ENCODE measurements around the gene TNS3.

TNS3 gene

DNA sequence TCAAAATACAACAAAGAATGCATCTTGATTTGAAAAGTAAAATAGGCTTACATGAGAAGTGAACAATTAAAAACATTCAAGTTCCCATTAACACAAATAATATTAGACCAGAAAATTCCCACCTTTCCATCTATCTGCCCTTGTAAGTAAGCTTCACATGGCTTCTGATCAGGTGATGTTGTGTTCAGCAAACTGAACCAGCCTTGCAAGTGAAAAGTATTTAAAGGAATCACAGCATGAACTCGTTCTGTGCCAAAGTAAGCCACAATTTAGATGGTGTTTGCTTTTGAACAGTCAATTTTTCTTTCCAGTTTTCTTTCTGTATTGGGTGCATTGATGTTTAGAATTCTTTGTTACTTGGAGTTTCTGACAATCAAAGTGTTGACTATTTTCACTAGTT, 347.9 kb downstream of the TNS3 start:
- no peak for DNase-seq

DNA sequence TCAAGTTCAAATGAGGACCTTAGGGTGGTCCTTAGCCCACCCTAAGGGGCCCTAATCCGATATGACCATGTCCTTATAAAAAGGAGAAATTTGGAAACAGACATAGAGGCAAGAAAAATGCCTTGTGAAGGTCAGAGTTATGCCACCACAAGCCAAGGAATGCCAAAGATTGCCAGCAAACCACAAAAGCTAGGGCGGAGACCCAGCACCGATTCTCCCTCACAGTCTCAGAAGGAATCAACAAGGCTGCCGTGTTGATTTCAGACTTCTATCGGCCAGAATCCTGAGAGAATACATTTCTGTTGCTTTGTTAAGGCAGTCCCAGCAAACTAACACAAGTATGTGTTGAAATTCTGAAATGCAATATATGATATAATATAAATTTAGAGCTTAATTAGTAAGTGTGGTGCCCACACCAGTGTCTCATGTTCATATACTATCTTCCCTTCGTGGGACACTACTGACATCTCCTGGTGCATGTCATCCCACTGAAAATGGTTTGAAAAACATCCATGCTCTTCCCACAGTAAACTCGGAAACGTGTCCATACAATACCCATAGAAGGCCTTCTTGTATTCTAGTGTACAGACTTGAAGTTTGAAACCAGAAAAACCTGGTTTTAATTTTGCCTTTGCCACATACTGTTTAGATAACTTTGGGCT, 349.0 kb downstream of the TNS3 start:
- no peak for DNase-seq

DNA sequence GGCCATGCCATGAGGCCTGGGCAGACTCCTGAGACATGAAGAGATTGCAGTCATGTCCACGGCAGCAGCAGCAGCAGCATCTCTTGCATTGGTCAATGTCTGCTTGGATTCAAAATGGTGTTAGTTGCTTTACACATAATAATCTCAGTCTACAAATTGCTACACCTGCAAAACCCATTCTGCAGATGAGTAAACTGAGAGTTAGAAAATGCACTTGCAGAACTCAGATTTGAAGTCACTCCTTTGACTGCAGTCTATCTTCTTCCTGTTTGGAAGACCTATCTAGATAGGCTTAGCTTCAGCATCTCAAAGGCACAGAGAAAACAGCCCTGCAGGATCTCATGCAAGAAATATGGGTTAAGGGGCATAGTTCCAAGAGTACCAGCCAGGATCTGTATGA, 350.3 kb downstream of the TNS3 start:
- DNase-seq, result no peak

DNA sequence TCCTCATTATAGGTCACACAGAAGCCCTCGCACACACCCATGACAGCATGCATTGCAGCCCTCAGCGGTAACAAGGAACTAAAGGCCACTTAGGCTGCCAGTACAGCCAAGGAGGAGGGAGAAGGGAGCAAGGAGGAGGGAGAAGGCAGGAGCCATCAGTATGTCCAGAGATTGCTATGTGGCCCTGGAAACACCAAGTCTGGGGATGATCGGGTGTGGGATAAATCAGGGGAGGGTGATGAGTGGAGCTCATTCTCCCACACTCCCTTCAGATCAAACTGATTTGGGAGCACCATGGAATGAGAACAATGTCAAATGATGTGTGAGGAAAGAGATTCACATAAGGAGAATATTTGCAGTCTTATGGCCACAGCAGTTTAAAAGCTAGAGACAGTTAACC, 350.9 kb downstream of the TNS3 start:
- no peak for DNase-seq

DNA sequence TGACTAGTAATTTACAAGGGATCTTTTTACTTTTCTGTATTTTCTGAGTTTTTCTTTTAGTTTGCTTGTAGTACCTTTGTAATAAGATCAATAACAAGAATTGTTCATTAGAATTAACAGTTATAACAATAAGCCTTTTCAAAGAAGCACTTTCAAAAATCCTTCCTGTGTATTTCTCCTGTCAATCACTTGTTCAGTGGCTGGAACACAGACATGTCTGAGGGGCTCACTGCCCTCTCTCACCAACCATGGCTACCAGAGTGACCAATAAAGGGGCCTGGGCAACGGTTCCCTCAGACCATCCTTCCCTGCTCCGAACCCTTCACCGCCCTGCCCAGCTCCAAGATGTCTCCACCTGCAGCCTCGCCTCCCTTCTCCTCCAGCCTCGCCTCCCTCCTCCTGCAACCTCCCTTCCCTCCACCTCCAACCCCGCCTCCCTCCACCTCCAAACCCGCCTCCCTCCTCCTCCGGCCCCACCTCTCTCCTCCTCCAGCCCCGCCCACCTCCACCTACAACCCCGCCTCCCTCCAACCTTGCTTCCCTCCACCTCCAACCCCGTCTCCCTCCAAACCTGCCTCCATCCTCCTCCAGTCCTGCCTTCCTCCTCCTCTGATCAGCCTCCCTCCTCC, 353.4 kb downstream of the TNS3 start:
- no peak for DNase-seq

DNA sequence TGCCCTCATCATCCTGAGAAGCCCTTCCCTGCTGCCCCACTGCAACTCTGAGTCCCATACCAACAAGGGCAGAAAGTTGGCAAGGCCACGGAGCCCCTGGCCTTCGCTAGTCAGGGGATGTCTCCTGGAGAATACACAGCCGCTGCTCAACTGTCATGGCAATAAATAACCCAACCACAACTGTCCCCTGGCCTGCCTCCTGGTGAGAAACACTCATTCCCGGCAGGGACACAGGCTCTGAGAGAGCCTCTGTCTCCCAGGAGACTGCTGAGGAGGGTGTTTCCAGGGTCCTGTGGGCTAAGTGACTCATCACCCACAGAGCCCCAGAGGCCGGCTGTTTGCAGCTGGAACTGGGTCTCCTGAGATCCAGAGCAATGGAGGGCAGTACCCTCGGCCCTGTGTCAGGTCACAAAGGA, 354.1 kb downstream of the TNS3 start:
- DNase-seq, result no peak

DNA sequence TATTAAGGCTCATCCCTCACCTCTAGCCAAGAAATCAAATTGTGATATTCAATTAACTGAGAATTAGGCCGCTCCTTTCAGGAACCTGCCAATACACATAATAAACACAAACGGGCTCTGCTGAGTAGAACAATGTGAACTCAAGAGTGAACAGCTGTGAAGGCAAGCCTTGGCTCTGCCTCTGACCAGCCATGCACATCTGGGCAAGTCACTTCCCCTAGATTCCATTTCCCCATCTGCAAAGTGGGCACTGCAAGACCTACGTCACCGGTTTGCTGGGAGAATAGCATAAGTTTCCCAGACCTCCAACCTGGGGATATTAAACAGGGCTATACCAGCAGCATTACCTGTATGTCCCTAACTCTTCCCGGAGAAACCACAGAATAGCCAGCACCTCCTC, 355.2 kb downstream of the TNS3 start:
- DNase-seq, result no peak

DNA sequence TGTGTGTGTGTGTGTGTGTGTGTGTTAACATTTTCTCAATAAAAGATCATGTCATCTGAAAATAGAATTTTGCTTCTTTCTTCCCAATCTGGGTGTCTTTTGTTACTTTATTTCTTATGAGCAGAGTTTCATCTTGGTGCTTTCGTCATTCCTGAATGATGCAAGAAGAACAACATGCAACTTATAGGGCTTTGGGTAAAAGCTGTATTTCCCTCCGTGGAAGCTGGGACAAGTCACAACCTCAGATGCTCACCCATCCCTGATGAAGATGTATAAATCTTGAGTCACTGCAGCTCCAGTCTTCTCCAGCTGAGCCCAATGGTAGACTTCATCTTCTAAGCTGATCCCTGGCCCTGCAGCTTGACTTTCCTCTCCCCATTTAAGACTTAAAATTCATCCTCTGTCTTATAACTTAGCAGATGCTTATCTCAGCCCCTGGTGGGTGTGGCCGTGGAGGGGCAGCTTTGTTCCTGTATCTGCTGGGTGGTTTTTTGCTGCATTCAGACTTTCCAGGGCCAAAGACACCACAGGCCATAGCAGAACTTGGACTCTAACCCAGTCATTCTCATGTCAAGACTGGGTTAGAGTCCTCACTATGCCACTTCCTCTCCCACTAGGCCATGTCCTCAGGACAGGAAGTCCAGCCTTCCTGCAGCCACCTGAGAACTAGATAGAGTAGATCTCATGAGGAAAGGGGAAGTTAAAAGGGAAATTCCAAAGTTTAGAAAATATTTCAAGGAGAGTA, 356.4 kb downstream of the TNS3 start:
- no peak for DNase-seq
